Fibroblast of lung (primary cell): ENCODE results near the gene SPOCK1.

ENCODE experiments used
- EZH2 ChIP-seq: IDR thresholded peaks from 2 replicates; pipeline ENCODE4 v1.5.1; 2012; ENCODE audit warnings: low read length, control low read depth, mild to moderate bottlenecking; ENCODE audit errors: missing control alignments
- TF ChIP-seq, protein P1 (sequence below), 2 donors: IDR thresholded peaks in 1 of 2; conservative IDR thresholded peaks in 1 of 2; 1 replicate in 1 of 2; 2 replicates in 1 of 2; pipeline ENCODE4 v1.5.1; 2011 to 2012; ENCODE audit warnings: low read length in 2 of 2, control low read depth in 1 of 2, inconsistent platforms in 1 of 2, low read depth in 1 of 2, mild to moderate bottlenecking in 1 of 2

DNA sequence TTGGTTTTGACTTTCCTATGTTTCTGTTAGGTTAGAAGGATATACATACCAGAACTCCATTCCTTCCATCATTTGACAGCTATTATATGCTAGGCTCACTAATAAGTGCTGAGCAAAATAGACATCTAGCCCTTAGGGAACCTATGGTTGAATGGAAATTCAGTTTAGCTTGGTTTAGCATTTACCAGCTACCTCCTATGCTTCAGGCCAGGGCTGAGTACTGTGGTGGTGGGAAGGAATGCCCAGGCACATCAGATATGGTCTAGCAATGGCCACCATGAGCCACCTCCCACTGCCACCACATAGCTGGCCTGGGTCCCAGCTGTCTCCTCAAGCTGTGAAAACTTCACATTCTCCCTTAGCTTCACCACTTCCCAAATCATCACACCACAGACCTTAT lies 89.4 kb downstream of the SPOCK1 start:
- TF ChIP-seq, protein P1, sequence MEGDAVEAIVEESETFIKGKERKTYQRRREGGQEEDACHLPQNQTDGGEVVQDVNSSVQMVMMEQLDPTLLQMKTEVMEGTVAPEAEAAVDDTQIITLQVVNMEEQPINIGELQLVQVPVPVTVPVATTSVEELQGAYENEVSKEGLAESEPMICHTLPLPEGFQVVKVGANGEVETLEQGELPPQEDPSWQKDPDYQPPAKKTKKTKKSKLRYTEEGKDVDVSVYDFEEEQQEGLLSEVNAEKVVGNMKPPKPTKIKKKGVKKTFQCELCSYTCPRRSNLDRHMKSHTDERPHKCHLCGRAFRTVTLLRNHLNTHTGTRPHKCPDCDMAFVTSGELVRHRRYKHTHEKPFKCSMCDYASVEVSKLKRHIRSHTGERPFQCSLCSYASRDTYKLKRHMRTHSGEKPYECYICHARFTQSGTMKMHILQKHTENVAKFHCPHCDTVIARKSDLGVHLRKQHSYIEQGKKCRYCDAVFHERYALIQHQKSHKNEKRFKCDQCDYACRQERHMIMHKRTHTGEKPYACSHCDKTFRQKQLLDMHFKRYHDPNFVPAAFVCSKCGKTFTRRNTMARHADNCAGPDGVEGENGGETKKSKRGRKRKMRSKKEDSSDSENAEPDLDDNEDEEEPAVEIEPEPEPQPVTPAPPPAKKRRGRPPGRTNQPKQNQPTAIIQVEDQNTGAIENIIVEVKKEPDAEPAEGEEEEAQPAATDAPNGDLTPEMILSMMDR (conservative IDR thresholded peaks at IDR 0.05 in 1 of 2, IDR thresholded peaks at IDR 0.05 in 1 of 2; ENCODE audit: low read depth in 1 of 2, low read length in 2 of 2): no peak
- no peak for TF ChIP-seq EZH2
